ENCODE results near the gene ING2. TPM values are rescaled to one million over a fixed set of nuclear protein-coding genes. Genes with fewer than 3 reads are reported as not detected.

The ING2 gene
- total and polyA plus RNA-seq, 8 donors = 9.3 to 29.4 (median 24.1) TPM

- Histone ChIP-seq H3K9me3 (no peaks in the 10 kb centered on the region), H3K27ac (no peak overlapping the region), H3K27me3 (peaks cover 0 to 4% of the 10 kb centered on the region in 2 donors), H3K4me1 (no peaks in the 10 kb centered on the region), H3K4me3 (no peak overlapping the region), H3K36me3 (no peaks in the 10 kb centered on the region)
- intact Hi-C loops (cut with DNase I) = no loop called here
- TF ChIP-seq, protein P1, sequence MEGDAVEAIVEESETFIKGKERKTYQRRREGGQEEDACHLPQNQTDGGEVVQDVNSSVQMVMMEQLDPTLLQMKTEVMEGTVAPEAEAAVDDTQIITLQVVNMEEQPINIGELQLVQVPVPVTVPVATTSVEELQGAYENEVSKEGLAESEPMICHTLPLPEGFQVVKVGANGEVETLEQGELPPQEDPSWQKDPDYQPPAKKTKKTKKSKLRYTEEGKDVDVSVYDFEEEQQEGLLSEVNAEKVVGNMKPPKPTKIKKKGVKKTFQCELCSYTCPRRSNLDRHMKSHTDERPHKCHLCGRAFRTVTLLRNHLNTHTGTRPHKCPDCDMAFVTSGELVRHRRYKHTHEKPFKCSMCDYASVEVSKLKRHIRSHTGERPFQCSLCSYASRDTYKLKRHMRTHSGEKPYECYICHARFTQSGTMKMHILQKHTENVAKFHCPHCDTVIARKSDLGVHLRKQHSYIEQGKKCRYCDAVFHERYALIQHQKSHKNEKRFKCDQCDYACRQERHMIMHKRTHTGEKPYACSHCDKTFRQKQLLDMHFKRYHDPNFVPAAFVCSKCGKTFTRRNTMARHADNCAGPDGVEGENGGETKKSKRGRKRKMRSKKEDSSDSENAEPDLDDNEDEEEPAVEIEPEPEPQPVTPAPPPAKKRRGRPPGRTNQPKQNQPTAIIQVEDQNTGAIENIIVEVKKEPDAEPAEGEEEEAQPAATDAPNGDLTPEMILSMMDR (IDR thresholded peaks at IDR 0.05) = no peak
- ATAC-seq (peak; percentile 31), DNase-seq (no peak)
Measured at GRCh38 chr4:183553601-183554345, 48.9 kb downstream of the ING2 start.

- Histone ChIP-seq H3K36me3 (no peaks in the 10 kb centered on the region), H3K4me1 (no peaks in the 10 kb centered on the region), H3K9me3 (no peaks in the 10 kb centered on the region), H3K4me3 (no peak overlapping the region), H3K27ac (no peak overlapping the region), H3K27me3 (peaks cover 0 to 4% of the 10 kb centered on the region in 2 donors)
- intact Hi-C loops (cut with DNase I) = no loop called here
- DNase-seq (no peak), ATAC-seq (no peak)
- TF ChIP-seq, protein P1 (IDR thresholded peaks at IDR 0.05) = no peak
Measured at GRCh38 chr4:183554346-183554686, 49.5 kb downstream of the ING2 start.

GRCh38 chr4:183554878-183555585, 50.2 kb downstream of the ING2 start:
- intact Hi-C loops (cut with DNase I) = no loop called here
- H3K9me3 ChIP-seq = no peaks in the 10 kb centered on the region
- H3K36me3 ChIP-seq = no peaks in the 10 kb centered on the region
- no peak overlapping the region for H3K27ac ChIP-seq
- peaks cover 0 to 4% of the 10 kb centered on the region in 2 donors for H3K27me3 ChIP-seq
- H3K4me3 ChIP-seq = no peak overlapping the region
- no peaks in the 10 kb centered on the region for H3K4me1 ChIP-seq
- peak in 1 of 4 donors; percentile 52 for DNase-seq
- TF ChIP-seq, protein P1 (IDR thresholded peaks at IDR 0.05) = no peak
- peak; percentile 91 for ATAC-seq

- no peaks in the 10 kb centered on the region for H3K36me3 ChIP-seq
- intact Hi-C loops (cut with DNase I) = no loop called here
- ATAC-seq (no peak), DNase-seq (no peak)
- no peaks in the 10 kb centered on the region for H3K4me1 ChIP-seq
- H3K9me3 ChIP-seq = no peaks in the 10 kb centered on the region
- no peaks in the 10 kb centered on the region for H3K27me3 ChIP-seq
- no peak overlapping the region for H3K27ac ChIP-seq
- TF ChIP-seq, protein P1 (IDR thresholded peaks at IDR 0.05) = no peak
- no peak overlapping the region for H3K4me3 ChIP-seq
Measured at GRCh38 chr4:183556947-183557346, 52.1 kb downstream of the ING2 start.

GRCh38 chr4:183557611-183558010, 52.8 kb downstream of the ING2 start:
- no peaks in the 10 kb centered on the region for H3K4me1 ChIP-seq
- no peaks in the 10 kb centered on the region for H3K27me3 ChIP-seq
- DNase-seq = no peak
- H3K36me3 ChIP-seq = no peaks in the 10 kb centered on the region
- TF ChIP-seq, protein P1 (IDR thresholded peaks at IDR 0.05) = no peak
- intact Hi-C loops (cut with DNase I) = no loop called here
- no peak overlapping the region for H3K4me3 ChIP-seq
- no peak for ATAC-seq
- no peak overlapping the region for H3K27ac ChIP-seq
- no peaks in the 10 kb centered on the region for H3K9me3 ChIP-seq

Measured in left lung (tissue), 10 donors.